OCI-LY3 (cell line): ENCODE results near the gene PLTP.

Experiments used
- EZH2phosphoT487 ChIP-seq: fragments of 200-600 bp; shearing (Covaris generic); IDR thresholded peaks from 2 replicates; pipeline ENCODE4 v1.6.1; 2018; ENCODE audit warnings: antibody characterized with exemption, mixed run types, low read depth
- TF ChIP-seq, protein P1 (sequence below): fragments of 200-600, 300-600 bp; sonication (generic); IDR thresholded peaks from 2 replicates; pipeline ENCODE4 v1.5.1; 2014; ENCODE audit warnings: antibody characterized with exemption, low read length, low read depth

DNA sequence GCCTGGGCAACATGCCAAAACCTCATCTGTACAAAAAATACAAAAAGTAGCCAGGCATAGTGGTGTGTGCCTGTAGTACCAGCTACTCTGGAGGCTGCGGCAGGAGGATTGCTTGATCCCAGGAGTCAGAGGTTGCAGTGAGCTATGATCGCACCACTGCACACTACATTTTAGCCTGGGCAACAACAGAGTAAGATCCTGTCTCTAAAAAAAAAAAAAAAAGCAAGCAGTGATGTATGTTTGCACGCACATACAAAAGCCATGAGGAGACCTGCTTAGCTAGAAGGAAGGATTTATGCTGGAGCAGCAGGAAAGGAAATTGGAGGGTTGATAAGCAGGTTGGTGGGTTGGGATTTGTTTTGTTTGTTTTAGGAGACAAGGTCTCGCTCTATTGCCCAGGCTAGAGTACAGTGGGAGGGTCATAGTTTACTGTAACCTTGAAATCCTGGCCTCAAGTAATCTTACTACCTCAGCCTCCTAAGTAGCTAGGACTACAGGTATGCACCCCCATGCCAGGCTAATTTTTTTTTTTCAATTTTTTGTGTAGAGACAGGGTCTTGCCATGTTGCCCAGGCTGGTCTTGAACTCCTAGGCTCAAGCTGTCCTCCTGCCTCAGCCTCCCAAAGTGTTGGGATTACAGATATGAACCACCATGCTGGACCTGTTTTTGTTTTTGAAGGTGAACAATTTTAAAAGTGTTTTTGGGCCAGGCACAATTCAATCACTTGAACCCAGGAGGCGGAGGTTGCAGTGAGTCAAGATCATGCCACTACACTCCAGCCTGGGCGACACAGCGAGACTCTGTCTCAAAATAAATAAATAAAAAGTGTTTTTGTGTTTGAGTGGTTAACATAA is 50.5 kb downstream of the PLTP start:
- TF ChIP-seq, protein P1, sequence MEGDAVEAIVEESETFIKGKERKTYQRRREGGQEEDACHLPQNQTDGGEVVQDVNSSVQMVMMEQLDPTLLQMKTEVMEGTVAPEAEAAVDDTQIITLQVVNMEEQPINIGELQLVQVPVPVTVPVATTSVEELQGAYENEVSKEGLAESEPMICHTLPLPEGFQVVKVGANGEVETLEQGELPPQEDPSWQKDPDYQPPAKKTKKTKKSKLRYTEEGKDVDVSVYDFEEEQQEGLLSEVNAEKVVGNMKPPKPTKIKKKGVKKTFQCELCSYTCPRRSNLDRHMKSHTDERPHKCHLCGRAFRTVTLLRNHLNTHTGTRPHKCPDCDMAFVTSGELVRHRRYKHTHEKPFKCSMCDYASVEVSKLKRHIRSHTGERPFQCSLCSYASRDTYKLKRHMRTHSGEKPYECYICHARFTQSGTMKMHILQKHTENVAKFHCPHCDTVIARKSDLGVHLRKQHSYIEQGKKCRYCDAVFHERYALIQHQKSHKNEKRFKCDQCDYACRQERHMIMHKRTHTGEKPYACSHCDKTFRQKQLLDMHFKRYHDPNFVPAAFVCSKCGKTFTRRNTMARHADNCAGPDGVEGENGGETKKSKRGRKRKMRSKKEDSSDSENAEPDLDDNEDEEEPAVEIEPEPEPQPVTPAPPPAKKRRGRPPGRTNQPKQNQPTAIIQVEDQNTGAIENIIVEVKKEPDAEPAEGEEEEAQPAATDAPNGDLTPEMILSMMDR = no peak
- TF ChIP-seq EZH2phosphoT487 = no peak
